Endothelial cell of umbilical vein (primary cell): Measurements from ENCODE around the gene FIGLA. TPM values are rescaled to one million over a fixed set of nuclear protein-coding genes. Genes with fewer than 3 reads are reported as not detected.

ENCODE experiments used
- BruUV-seq: library from RNA; stranded (reverse); fragments of 400-500 nt; replicated peaks from 2 replicates; lab custom pipeline; 2021; lab: Mats Ljungman, UMichigan
- CTCF ChIA-PET: fragments of 300-600, 350-600 bp; sonication (Branson Sonifier 250); formaldehyde crosslinking; loops from one replicate; lab custom pipeline; 2021; ENCODE audit warnings: antibody characterized with exemption, inconsistent platforms; lab: Charles Lee
- POLR2A ChIA-PET: fragments of 300-600, 350-600 bp; sonication (Branson Sonifier 250); formaldehyde crosslinking; loops from one replicate; lab custom pipeline; 2021; ENCODE audit warnings: antibody characterized with exemption, inconsistent platforms; lab: Charles Lee
- DNase-seq: peaks from one replicate; pipeline ENCODE4 v3.0.0-alpha.2; 2011; ENCODE audit warnings: low read depth, low spot score
- FAIRE-seq: peaks from 2 replicates; lab custom pipeline; 2011; peaks lifted over from hg19 to GRCh38; lab: Jason Lieb, UNC
- H2AFZ ChIP-seq: 2 replicates; pipeline ENCODE4 v1.6.0; 2012; ENCODE audit warnings: low read depth, low read length, control low read depth, inconsistent platforms
- H3K27ac ChIP-seq: 2 replicates; pipeline ENCODE4 v1.5.1; 2011; ENCODE audit warnings: low read depth, mild to moderate bottlenecking, control low read depth, low read length, moderate library complexity; ENCODE audit not compliant: insufficient read depth
- H3K27me3 ChIP-seq, 2 experiments: 2 replicates each; pipeline versions ENCODE4 v1.6.0 to v1.6.1; 2011; ENCODE audit warnings: low read length in 2 of 2, mixed read lengths in 1 of 2; ENCODE audit not compliant: control insufficient read depth in 2 of 2, insufficient read depth in 2 of 2
- H3K36me3 ChIP-seq, 2 experiments: 2 replicates in 1 of 2; 3 replicates in 1 of 2; pipeline ENCODE4 v1.5.1; 2011; ENCODE audit warnings: low read length in 2 of 2, mild to moderate bottlenecking in 1 of 2, moderate library complexity in 1 of 2; ENCODE audit not compliant: control insufficient read depth in 2 of 2, insufficient read depth in 2 of 2; ENCODE audit errors: extremely low read depth in 1 of 2
- H3K4me1 ChIP-seq: 3 replicates; pipeline ENCODE4 v1.5.1; 2011; ENCODE audit warnings: mild to moderate bottlenecking, low read length; ENCODE audit not compliant: control insufficient read depth, insufficient read depth; ENCODE audit errors: extremely low read depth
- H3K4me2 ChIP-seq: 2 replicates; pipeline ENCODE4 v1.6.1; 2011; ENCODE audit warnings: low read length, control low read depth, mixed read lengths; ENCODE audit not compliant: insufficient read depth
- H3K4me3 ChIP-seq, 3 experiments: fragments of 200-600 bp in 1 of 3; sonication (generic), shearing (Covaris generic) in 1 of 3; replicated peaks in 1 of 3; 2 replicates each; pipeline ENCODE4 v1.5.1; 2011 to 2016; ENCODE audit warnings: control low read depth in 3 of 3, low read length in 3 of 3, mild to moderate bottlenecking in 2 of 3, inconsistent platforms in 1 of 3, low read depth in 1 of 3, moderate library complexity in 1 of 3; ENCODE audit not compliant: insufficient read depth in 1 of 3
- H3K79me2 ChIP-seq: 2 replicates; pipeline ENCODE4 v1.6.0; 2012; ENCODE audit warnings: low read length, inconsistent platforms; ENCODE audit not compliant: control insufficient read depth, insufficient read depth
- H3K9ac ChIP-seq: replicated peaks from 2 replicates; pipeline ENCODE3; 2011; ENCODE audit warnings: low read length, control low read depth; ENCODE audit not compliant: insufficient read depth; ENCODE audit errors: extremely low read depth
- H3K9me1 ChIP-seq: replicated peaks from 3 replicates; pipeline ENCODE4 v1.6.0; 2011; ENCODE audit warnings: mild to moderate bottlenecking, low read length; ENCODE audit not compliant: control insufficient read depth, insufficient read depth; ENCODE audit errors: extremely low read depth
- H3K9me3 ChIP-seq: replicated peaks from 2 replicates; pipeline ENCODE4 v1.5.1; 2012; ENCODE audit warnings: low read length, inconsistent platforms; ENCODE audit not compliant: control insufficient read depth, insufficient read depth
- H4K20me1 ChIP-seq: replicated peaks from 2 replicates; pipeline ENCODE3; 2011; ENCODE audit warnings: mild to moderate bottlenecking, low read length; ENCODE audit not compliant: control insufficient read depth, insufficient read depth; ENCODE audit errors: extremely low read depth
- CTCF ChIP-seq, 2 donors: IDR thresholded peaks; 1 replicate in 1 of 2; 2 replicates in 1 of 2; pipeline ENCODE4 v1.5.1; 2011; ENCODE audit warnings: low read length in 2 of 2, mild to moderate bottlenecking in 2 of 2, moderate library complexity in 2 of 2, control low read depth in 1 of 2, inconsistent platforms in 1 of 2, low read depth in 1 of 2; ENCODE audit not compliant: insufficient read depth in 1 of 2; ENCODE audit errors: extremely low read depth in 1 of 2
- EZH2 ChIP-seq: IDR thresholded peaks from 2 replicates; pipeline ENCODE4 v1.6.1; 2012; ENCODE audit warnings: borderline replicate concordance, low read depth, mild to moderate bottlenecking, moderate library complexity, low read length, inconsistent platforms; ENCODE audit not compliant: severe bottlenecking
- FOS ChIP-seq: IDR thresholded peaks from 2 replicates; pipeline ENCODE4 v1.6.1; 2011; ENCODE audit warnings: mild to moderate bottlenecking, low read length, moderate library complexity, borderline replicate concordance; ENCODE audit not compliant: insufficient read depth
- GATA2 ChIP-seq: IDR thresholded peaks from 2 replicates; pipeline ENCODE4 v1.7.0; 2011; ENCODE audit warnings: low read depth, mild to moderate bottlenecking, moderate library complexity, mixed read lengths, low read length; ENCODE audit not compliant: insufficient read length, insufficient read depth
- JUN ChIP-seq: IDR thresholded peaks from 2 replicates; pipeline ENCODE4 v1.6.1; 2011; ENCODE audit warnings: borderline replicate concordance, low read depth; ENCODE audit not compliant: insufficient read length, insufficient read depth
- MAX ChIP-seq: IDR thresholded peaks from 2 replicates; pipeline ENCODE4 v1.6.1; 2011; ENCODE audit not compliant: insufficient read depth, insufficient read length
- MYC ChIP-seq: IDR thresholded peaks from one replicate; pipeline ENCODE4 v1.6.1; 2011; ENCODE audit warnings: mild to moderate bottlenecking, low read depth, low read length
- POLR2A ChIP-seq: IDR thresholded peaks from 2 replicates; pipeline ENCODE4 v1.6.1; 2012; ENCODE audit warnings: low read depth, mild to moderate bottlenecking, control low read depth, low read length
- POLR2AphosphoS5 ChIP-seq: IDR thresholded peaks from 2 replicates; pipeline ENCODE4 v1.6.1; 2012; ENCODE audit warnings: low read depth, mild to moderate bottlenecking, control low read depth, low read length, moderate library complexity; ENCODE audit not compliant: insufficient read depth
- dilution Hi-C: fragments of 300-500 bp; cut with MboI; formaldehyde crosslinking; loops from one replicate; pipeline ENCODE4 v1.15.0; 2019; ENCODE audit warnings: low sequenced_read_pairs; ENCODE audit not compliant: extremely low pct_ligation_motif_present
- intact Hi-C: fragments of 100-400 bp; cut with micrococcal nuclease; formaldehyde crosslinking; loops from one replicate; pipeline ENCODE4 v1.10.0; 2022
- polyA plus RNA-seq, 4 experiments: library from polyadenylated mRNA; depleted of rRNA in 3 of 4; stranded (reverse) in 3 of 4; unstranded in 1 of 4; fragments of >200 nt; gene quantifications; 2 replicates each; pipeline versions ENCODE4 v1.2.1 to v1.2.3, GENCODE V29; 2011 to 2012; ENCODE audit warnings: missing spikeins in 1 of 4
- total RNA-seq: library from RNA; stranded (reverse); gene quantifications from 2 replicates; pipeline ENCODE4 v1.2.3, GENCODE V29; 2021

Gene FIGLA
- total and polyA plus RNA-seq, 2 donors (not counting 3 experiments of a cell fraction or from before 2014, with no cell fraction given), result not detected

DNA sequence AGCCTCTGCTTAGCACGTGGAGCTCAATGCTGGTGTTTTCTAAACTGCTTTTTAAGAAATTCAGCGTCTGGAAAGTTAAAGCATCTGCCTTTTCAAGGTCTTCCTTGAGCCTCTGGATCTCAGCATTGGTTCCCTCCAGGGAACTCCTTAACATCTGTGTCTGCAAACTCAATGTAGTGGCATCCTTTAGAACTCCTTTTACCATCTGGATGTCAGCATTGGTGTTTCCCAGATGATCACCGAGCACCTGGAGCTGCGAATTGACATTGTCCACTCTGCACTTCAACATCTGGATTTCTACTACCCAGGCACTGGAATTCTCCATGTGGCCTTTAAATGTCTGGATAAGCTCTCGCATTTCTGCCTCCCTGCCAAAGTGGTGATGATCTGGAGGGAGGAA, 26.3 kb upstream of the FIGLA start:
- no peak overlapping the region for H3K4me2 ChIP-seq
- no peaks in the 10 kb centered on the region for H4K20me1 ChIP-seq
- TF ChIP-seq EZH2, result no peak
- no peak for TF ChIP-seq FOS
- TF ChIP-seq POLR2A, result no peak
- no peak for TF ChIP-seq POLR2AphosphoS5
- TF ChIP-seq GATA2, result no peak
- no peak for TF ChIP-seq MYC
- no peak for TF ChIP-seq CTCF (IDR thresholded peaks at IDR 0.05; ENCODE audit: extremely low read depth in 1 of 2, insufficient read depth in 1 of 2, low read depth in 1 of 2, low read length in 2 of 2)
- no peak for TF ChIP-seq MAX
- TF ChIP-seq JUN, result no peak
- no peaks in the 10 kb centered on the region for H3K79me2 ChIP-seq
- no peak overlapping the region for H2AFZ ChIP-seq
- ChIA-PET CTCF (no interaction called here), POLR2A (no interaction called here)
- H3K9me1 ChIP-seq, result no peaks in the 10 kb centered on the region
- no peaks in the 10 kb centered on the region for H3K4me1 ChIP-seq
- no peaks in the 10 kb centered on the region for H3K9me3 ChIP-seq
- no peaks in the 10 kb centered on the region for H3K36me3 ChIP-seq
- no peak overlapping the region for H3K27ac ChIP-seq
- H3K9ac ChIP-seq, result no peak overlapping the region
- DNase-seq, result no peak
- BruUV-seq, result no TSS peak
- no peak overlapping the region for H3K4me3 ChIP-seq
- intact Hi-C loops, result no loop called here
- dilution Hi-C loops, result no loop called here
- FAIRE-seq, result no peak
- peaks cover 10 to 14% of the 10 kb centered on the region in 2 experiments for H3K27me3 ChIP-seq
